H1 (cell line): Measurements from ENCODE around the gene IGF2BP3. TPM values are rescaled to one million over a fixed set of nuclear protein-coding genes. Genes with fewer than 3 reads are reported as not detected.
A peak's percentile ranks its signal among the peaks of the same experiment; 100 is the strongest.

Experiments
- CTCF ChIA-PET: fragments of 300-600 bp; sonication (Branson Sonifier 250); formaldehyde crosslinking; loops from one replicate; lab custom pipeline; 2021; ENCODE audit not compliant: partially characterized antibody; lab: Charles Lee
- POLR2A ChIA-PET: fragments of 300-600 bp; sonication (Branson Sonifier 250); formaldehyde crosslinking; loops from one replicate; lab custom pipeline; 2021; ENCODE audit warnings: inconsistent platforms; ENCODE audit not compliant: partially characterized antibody; lab: Charles Lee
- DNase-seq, 2 experiments: peaks; one replicate each; pipeline versions ENCODE4 v3.0.0 to v3.0.0-alpha.2; 2010 to 2022; ENCODE audit warnings: low spot score in 2 of 2, low read depth in 1 of 2, mixed read lengths in 1 of 2
- FAIRE-seq: peaks from 2 replicates; lab custom pipeline; 2011; peaks lifted over from hg19 to GRCh38; lab: Jason Lieb, UNC
- H2AFZ ChIP-seq: 2 replicates; pipeline ENCODE4 v1.8.1; 2012; ENCODE audit warnings: low read length, inconsistent platforms
- H2AK5ac ChIP-seq: 2 replicates; pipeline ENCODE4 v1.6.1; 2013; ENCODE audit warnings: low read depth, low read length
- H2BK120ac ChIP-seq: replicated peaks from 2 replicates; pipeline ENCODE3; 2013; ENCODE audit warnings: low read depth, low read length, inconsistent platforms
- H2BK12ac ChIP-seq: 2 replicates; pipeline ENCODE4 v1.6.1; 2013; ENCODE audit warnings: low read depth, low read length
- H2BK15ac ChIP-seq: 2 replicates; pipeline ENCODE4 v1.6.1; 2013; ENCODE audit warnings: low read length
- H2BK20ac ChIP-seq: 2 replicates; pipeline ENCODE4 v1.6.1; 2013; ENCODE audit warnings: low read length
- H2BK5ac ChIP-seq: 2 replicates; pipeline ENCODE4 v1.6.1; 2013; ENCODE audit warnings: low read depth, low read length
- H3K14ac ChIP-seq: 2 replicates; pipeline ENCODE4 v1.6.1; 2013; ENCODE audit warnings: inconsistent platforms; ENCODE audit not compliant: insufficient read length
- H3K18ac ChIP-seq: 2 replicates; pipeline ENCODE4 v1.6.1; 2013; ENCODE audit warnings: low read length; ENCODE audit errors: extremely low read depth
- H3K23ac ChIP-seq: 2 replicates; pipeline ENCODE4 v1.6.1; 2013; ENCODE audit warnings: inconsistent platforms; ENCODE audit not compliant: insufficient read length
- H3K23me2 ChIP-seq: 2 replicates; pipeline ENCODE4 v1.6.1; 2013; ENCODE audit warnings: low read depth, low read length
- H3K27ac ChIP-seq: 2 replicates; pipeline ENCODE4 v1.6.1; 2011; ENCODE audit warnings: low read depth, low read length, inconsistent platforms
- H3K27me3 ChIP-seq, 4 experiments: replicated peaks in 1 of 4; 1 replicate in 1 of 4; 2 replicates in 3 of 4; pipeline versions ENCODE4 v1.6.1 to v1.8.1; 2011 to 2013; ENCODE audit warnings: low read length in 3 of 4, mild to moderate bottlenecking in 3 of 4, inconsistent platforms in 2 of 4, mixed read lengths in 2 of 4, moderate library complexity in 1 of 4; ENCODE audit not compliant: control insufficient read depth in 3 of 4, insufficient read depth in 3 of 4; ENCODE audit errors: extremely low read depth in 1 of 4
- H3K36me3 ChIP-seq, 4 experiments: 2 replicates each; pipeline versions ENCODE4 v1.6.1 to v1.8.1; 2011 to 2013; ENCODE audit warnings: mild to moderate bottlenecking in 4 of 4, low read length in 3 of 4, moderate library complexity in 2 of 4, control low read depth in 1 of 4, inconsistent platforms in 1 of 4; ENCODE audit not compliant: insufficient read depth in 4 of 4, control insufficient read depth in 2 of 4
- H3K4ac ChIP-seq: replicated peaks from 2 replicates; pipeline ENCODE3; 2013; ENCODE audit warnings: low read length, low read depth, mixed read lengths, inconsistent platforms; ENCODE audit not compliant: insufficient read length
- H3K4me1 ChIP-seq, 4 experiments: replicated peaks in 1 of 4; 1 replicate in 1 of 4; 2 replicates in 3 of 4; pipeline versions ENCODE4 v1.6.1 to v1.8.1; 2011 to 2013; ENCODE audit warnings: low read length in 3 of 4, inconsistent platforms in 2 of 4, mixed read lengths in 1 of 4; ENCODE audit not compliant: insufficient read depth in 4 of 4, control insufficient read depth in 3 of 4
- H3K4me2 ChIP-seq, 2 experiments: 2 replicates each; pipeline versions ENCODE4 v1.6.1 to v1.8.1; 2011 to 2013; ENCODE audit warnings: low read depth in 2 of 2, low read length in 2 of 2, control low read depth in 1 of 2, inconsistent platforms in 1 of 2, mild to moderate bottlenecking in 1 of 2; ENCODE audit not compliant: insufficient read depth in 1 of 2
- H3K4me3 ChIP-seq, 4 experiments: fragments of 200-600, 300-600 bp in 1 of 4; sonication (generic), shearing (Covaris generic), sonication (Bioruptor Twin) in 1 of 4; 2 replicates each; pipeline versions ENCODE4 v1.5.1 to v1.8.1; 2011 to 2016; ENCODE audit warnings: low read length in 4 of 4, low read depth in 3 of 4, control low read depth in 2 of 4, inconsistent platforms in 2 of 4, mild to moderate bottlenecking in 2 of 4, mixed read lengths in 1 of 4, moderate library complexity in 1 of 4; ENCODE audit not compliant: insufficient read depth in 2 of 4; ENCODE audit errors: extremely low read depth in 1 of 4
- H3K56ac ChIP-seq: replicated peaks from 2 replicates; pipeline ENCODE3; 2013; ENCODE audit warnings: low read depth, mild to moderate bottlenecking, mixed read lengths, low read length, inconsistent platforms; ENCODE audit not compliant: insufficient read length
- H3K79me1 ChIP-seq: 2 replicates; pipeline ENCODE4 v1.6.1; 2013; ENCODE audit warnings: low read depth, low read length, control low read depth
- H3K79me2 ChIP-seq, 2 experiments: 2 replicates each; pipeline versions ENCODE4 v1.6.1 to v1.8.1; 2012 to 2013; ENCODE audit warnings: low read length in 2 of 2, mild to moderate bottlenecking in 2 of 2, inconsistent platforms in 1 of 2; ENCODE audit not compliant: insufficient read depth in 2 of 2, control insufficient read depth in 1 of 2
- H3K9ac ChIP-seq, 4 experiments: replicated peaks in 1 of 4; 1 replicate in 1 of 4; 2 replicates in 3 of 4; pipeline versions ENCODE4 v1.6.1 to v1.8.1; 2011 to 2013; ENCODE audit warnings: low read depth in 3 of 4, low read length in 3 of 4, control low read depth in 2 of 4, mild to moderate bottlenecking in 2 of 4, moderate library complexity in 2 of 4, inconsistent platforms in 1 of 4; ENCODE audit errors: extremely low read depth in 1 of 4
- H3K9me3 ChIP-seq, 2 experiments: 2 replicates each; pipeline versions ENCODE4 v1.6.1 to v1.8.1; 2012 to 2013; ENCODE audit warnings: mild to moderate bottlenecking in 2 of 2, moderate library complexity in 2 of 2, control low read depth in 1 of 2, inconsistent platforms in 1 of 2, low read depth in 1 of 2, low read length in 1 of 2, mixed read lengths in 1 of 2; ENCODE audit not compliant: insufficient read depth in 2 of 2
- H4K20me1 ChIP-seq, 2 experiments: replicated peaks in 1 of 2; 2 replicates each; pipeline versions ENCODE3 to v1.8.1; 2011 to 2013; ENCODE audit warnings: inconsistent platforms in 2 of 2, low read length in 2 of 2, mild to moderate bottlenecking in 1 of 2; ENCODE audit not compliant: insufficient read depth in 2 of 2, control insufficient read depth in 1 of 2
- H4K5ac ChIP-seq: 2 replicates; pipeline ENCODE4 v1.6.1; 2013; ENCODE audit warnings: low read length, low read depth, mixed read lengths, inconsistent platforms; ENCODE audit not compliant: insufficient read length
- H4K8ac ChIP-seq: 2 replicates; pipeline ENCODE4 v1.8.0; 2013; ENCODE audit warnings: mild to moderate bottlenecking, moderate library complexity, low read length, inconsistent platforms; ENCODE audit not compliant: insufficient read depth; ENCODE audit errors: extremely low read depth
- H4K91ac ChIP-seq: replicated peaks from 2 replicates; pipeline ENCODE3; 2013; ENCODE audit warnings: low read length, mixed read lengths, inconsistent platforms; ENCODE audit not compliant: insufficient read length
- PHF8 ChIP-seq: fragments of 200-600 bp; sonication (generic); conservative IDR thresholded peaks from 2 replicates; pipeline ENCODE4 v1.7.1; 2012; ENCODE audit warnings: low read depth, mild to moderate bottlenecking, inconsistent platforms, low read length, moderate library complexity
- RXRA ChIP-seq: IDR thresholded peaks from 2 replicates; pipeline ENCODE4 v1.6.1; 2011; ENCODE audit warnings: low read depth, mild to moderate bottlenecking, low read length, moderate library complexity; ENCODE audit not compliant: insufficient read depth
- SIN3A ChIP-seq, 2 experiments: IDR thresholded peaks in 1 of 2; conservative IDR thresholded peaks in 1 of 2; 2 replicates each; pipeline ENCODE4 v1.6.1; 2011 to 2012; ENCODE audit warnings: low read length in 2 of 2, improper control_type of control experiment in 1 of 2, low read depth in 1 of 2, mild to moderate bottlenecking in 1 of 2
- SRF ChIP-seq: IDR thresholded peaks from 2 replicates; pipeline ENCODE4 v1.6.1; 2011; ENCODE audit warnings: mild to moderate bottlenecking, low read depth, low read length, moderate library complexity
- SUZ12 ChIP-seq: fragments of 200-600 bp; sonication (generic); IDR thresholded peaks from 2 replicates; pipeline ENCODE4 v1.6.1; 2012; ENCODE audit warnings: mild to moderate bottlenecking, inconsistent platforms, low read length, moderate library complexity, mixed read lengths
- TEAD4 ChIP-seq: IDR thresholded peaks from 2 replicates; pipeline ENCODE4 v1.6.1; 2012; ENCODE audit warnings: low read depth, low read length, inconsistent platforms, mixed read lengths
- WGBS, 2 experiments: shearing (Covaris generic) in 1 of 2; methylation state at CpG; one replicate each; pipeline versions ENCODE4 v1.1.6 to v1.1.7; 2013 to 2015; ENCODE audit warnings: low lambda C conversion rate in 2 of 2, mixed read lengths in 2 of 2, inconsistent platforms in 1 of 2, low coverage in 1 of 2, missing lambda C conversion rate in 1 of 2; ENCODE audit not compliant: insufficient replicate concordance in 2 of 2, insufficient coverage in 1 of 2, insufficient read length in 1 of 2; ENCODE audit errors: extremely low coverage in 1 of 2, missing lambda C conversion rate in 1 of 2; 5-methylcytosine and 5-hydroxymethylcytosine counted together
- polyA plus RNA-seq, 7 experiments: library from polyadenylated mRNA; depleted of rRNA in 3 of 7; stranded (reverse) in 5 of 7; unstranded in 2 of 7; fragments of >200 nt in 5 of 7; fragments of 200-250 nt in 2 of 7; gene quantifications; 1 replicate in 5 of 7; 2 replicates in 1 of 7; 4 replicates in 1 of 7; pipeline versions ENCODE4 v1.2.1 to v1.2.3, GENCODE V29; 2011 to 2013; ENCODE audit warnings: missing spikeins in 2 of 7, mixed read lengths in 2 of 7
- total RNA-seq: library from RNA; stranded (reverse); fragmentation: NEBNext Ultra II Directional; extraction: Animal tissue kit (Norgen Biotek cat#: 25700); gene quantifications from 2 replicates; pipeline ENCODE4 v1.2.1, GENCODE V29; 2021

The IGF2BP3 gene
- total and polyA plus RNA-seq, 2 of the 8 experiments (the other 6 are each of a cell fraction or from before 2014, with no cell fraction given), result 66.3 to 193 TPM

- ChIA-PET CTCF (interaction anchor here (0.6 to 1.5 kb wide), 7 partner anchors 11 to 191 kb away, joined by 3 to 6 read pairs (median 4); no protein-coding TSS in a partner anchor), POLR2A (interaction anchor here (0.8 to 3.3 kb wide), 20 partner anchors 10 to 118 kb away, joined by 3 to 12 read pairs (median 4); no protein-coding TSS in a partner anchor)
- Histone ChIP-seq H3K23ac (no peak overlapping the region), H2BK20ac (no peak overlapping the region), H4K20me1 (peaks cover 17 to 20% of the 10 kb centered on the region in 2 experiments), H2AK5ac (0 out of 2 replicates have a peak overlapping the region, but pooled peaks have one; percentile 26), H3K4me1 (peaks cover 4 to 21% (median 11%) of the 10 kb centered on the region in 4 experiments; a peak in 6 of 7 replicates), H3K9ac (peak overlapping the region; percentile 82 to 92 (median 88)), H3K4me3 (peak overlapping the region; percentile 81 to 95 (median 88)), H2BK120ac (no peak overlapping the region), H3K23me2 (peaks cover 14% of the 10 kb centered on the region; the same call in 1 of the 2 replicates), H4K8ac (no peak overlapping the region), H2BK12ac (peak overlapping the region; percentile 29; the same call in 1 of the 2 replicates), H3K4ac (no peak overlapping the region), H3K27me3 (no peaks in the 10 kb centered on the region), H3K79me1 (no peaks in the 10 kb centered on the region; the same call in 1 of the 2 replicates), H3K18ac (peak overlapping the region; percentile 89), H3K56ac (no peak overlapping the region), H2BK15ac (no peak overlapping the region; the same call in 1 of the 2 replicates), H3K27ac (peak overlapping the region; percentile 86), H4K91ac (no peak overlapping the region), H3K79me2 (peaks cover 45 to 86% of the 10 kb centered on the region in 2 experiments), H4K5ac (peak overlapping the region; percentile 95), H3K4me2 (peak overlapping the region; percentile 90 to 93), H2BK5ac (peak overlapping the region; percentile 16), H3K14ac (no peak overlapping the region), H2AFZ (no peak overlapping the region), H3K36me3 (peaks cover 0 to 10% (median 0%) of the 10 kb centered on the region in 4 experiments; a peak in 1 of 8 replicates), H3K9me3 (no peaks in the 10 kb centered on the region)
- 2% methylated on average over 11 of the region's 11 CpGs; no CpG with 5 or more reads in 1 of the 2 experiments for WGBS, 2 experiments
- FAIRE-seq (no peak), DNase-seq (peak in 1 of 2 experiments; percentile 47)
- TF ChIP-seq PHF8 (0 out of 2 replicates have a peak, but pooled peaks have one; percentile 19), SIN3A (conservative IDR thresholded peaks at IDR 0.05 in 1 of 2, IDR thresholded peaks at IDR 0.05 in 1 of 2; ENCODE audit: low read depth in 1 of 2, low read length in 2 of 2) (0 out of 4 replicates have a peak, but pooled peaks of 1 of the 2 experiments have one; percentile 22), SUZ12 (no peak), SRF (no peak), RXRA (no peak), TEAD4 (no peak)
Observed at GRCh38 chr7:23467291-23467805, 2.9 kb downstream of the IGF2BP3 start.
